ENCODE data around the gene RAB14.

GRCh38 chr9:121182989-121183388 lies 18.7 kb downstream of the RAB14 start:
- TF ChIP-seq, protein P1, sequence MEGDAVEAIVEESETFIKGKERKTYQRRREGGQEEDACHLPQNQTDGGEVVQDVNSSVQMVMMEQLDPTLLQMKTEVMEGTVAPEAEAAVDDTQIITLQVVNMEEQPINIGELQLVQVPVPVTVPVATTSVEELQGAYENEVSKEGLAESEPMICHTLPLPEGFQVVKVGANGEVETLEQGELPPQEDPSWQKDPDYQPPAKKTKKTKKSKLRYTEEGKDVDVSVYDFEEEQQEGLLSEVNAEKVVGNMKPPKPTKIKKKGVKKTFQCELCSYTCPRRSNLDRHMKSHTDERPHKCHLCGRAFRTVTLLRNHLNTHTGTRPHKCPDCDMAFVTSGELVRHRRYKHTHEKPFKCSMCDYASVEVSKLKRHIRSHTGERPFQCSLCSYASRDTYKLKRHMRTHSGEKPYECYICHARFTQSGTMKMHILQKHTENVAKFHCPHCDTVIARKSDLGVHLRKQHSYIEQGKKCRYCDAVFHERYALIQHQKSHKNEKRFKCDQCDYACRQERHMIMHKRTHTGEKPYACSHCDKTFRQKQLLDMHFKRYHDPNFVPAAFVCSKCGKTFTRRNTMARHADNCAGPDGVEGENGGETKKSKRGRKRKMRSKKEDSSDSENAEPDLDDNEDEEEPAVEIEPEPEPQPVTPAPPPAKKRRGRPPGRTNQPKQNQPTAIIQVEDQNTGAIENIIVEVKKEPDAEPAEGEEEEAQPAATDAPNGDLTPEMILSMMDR (IDR thresholded peaks at IDR 0.05) = no peak
- TF ChIP-seq CHD2 (IDR thresholded peaks at IDR 0.05; ENCODE audit: low read length, partially characterized antibody) = no peak
- TF ChIP-seq, protein P2, sequence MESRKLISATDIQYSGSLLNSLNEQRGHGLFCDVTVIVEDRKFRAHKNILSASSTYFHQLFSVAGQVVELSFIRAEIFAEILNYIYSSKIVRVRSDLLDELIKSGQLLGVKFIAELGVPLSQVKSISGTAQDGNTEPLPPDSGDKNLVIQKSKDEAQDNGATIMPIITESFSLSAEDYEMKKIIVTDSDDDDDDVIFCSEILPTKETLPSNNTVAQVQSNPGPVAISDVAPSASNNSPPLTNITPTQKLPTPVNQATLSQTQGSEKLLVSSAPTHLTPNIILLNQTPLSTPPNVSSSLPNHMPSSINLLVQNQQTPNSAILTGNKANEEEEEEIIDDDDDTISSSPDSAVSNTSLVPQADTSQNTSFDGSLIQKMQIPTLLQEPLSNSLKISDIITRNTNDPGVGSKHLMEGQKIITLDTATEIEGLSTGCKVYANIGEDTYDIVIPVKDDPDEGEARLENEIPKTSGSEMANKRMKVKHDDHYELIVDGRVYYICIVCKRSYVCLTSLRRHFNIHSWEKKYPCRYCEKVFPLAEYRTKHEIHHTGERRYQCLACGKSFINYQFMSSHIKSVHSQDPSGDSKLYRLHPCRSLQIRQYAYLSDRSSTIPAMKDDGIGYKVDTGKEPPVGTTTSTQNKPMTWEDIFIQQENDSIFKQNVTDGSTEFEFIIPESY (IDR thresholded peaks at IDR 0.05; ENCODE audit: borderline replicate concordance, low read depth) = no peak
- no peak for TF ChIP-seq POLR2AphosphoS5 (IDR thresholded peaks at IDR 0.05; ENCODE audit: low read depth, low read length)

Data from SK-N-SH (cell line).